ENCODE data around the gene PLEKHM3.

- TF ChIP-seq ZNF521 (tag by site-specific recombination; IDR thresholded peaks at IDR 0.05) (no peak), ZNF174 (tag by site-specific recombination; IDR thresholded peaks at IDR 0.05) (no peak), ZNF544 (tag by site-specific recombination; IDR thresholded peaks at IDR 0.05) (no peak), TRIM28 (IDR thresholded peaks at IDR 0.05; ENCODE audit: borderline replicate concordance, low read length) (no peak), ZBTB11 (tag by site-specific recombination; conservative IDR thresholded peaks at IDR 0.05; ENCODE audit: low read depth) (no peak), TCF7L2 (IDR thresholded peaks at IDR 0.05; ENCODE audit: borderline replicate concordance, low read depth, low read length) (no peak), CTCF (tag by site-specific recombination; IDR thresholded peaks at IDR 0.05) (no peak), ZBTB7A (tag by site-specific recombination; IDR thresholded peaks at IDR 0.05; ENCODE audit: low read depth) (no peak), REPIN1 (tag by site-specific recombination; IDR thresholded peaks at IDR 0.05; ENCODE audit: low read depth) (no peak)
Measured at GRCh38 chr2:207970826-207971180, 54.5 kb downstream of the PLEKHM3 start.
